Subcutaneous adipose tissue (tissue), 4 donors: Measurements from ENCODE around the gene MLKL. TPM values are rescaled to one million over a fixed set of nuclear protein-coding genes. Genes with fewer than 3 reads are reported as not detected.

Source experiments
- total RNA-seq, 4 donors: library from RNA; depleted of rRNA; stranded (reverse); fragments of >200 nt; gene quantifications; one replicate each; pipeline ENCODE4 v1.1.0, GENCODE V29; 2016
- TF ChIP-seq, protein P1 (sequence below): fragments of 450-650 bp; IDR thresholded peaks from one replicate; pipeline ENCODE4 v1.5.1; 2016; ENCODE audit warnings: low read depth, mild to moderate bottlenecking, control low read depth, antibody characterized with exemption, moderate library complexity

The MLKL gene
- total RNA-seq, 4 donors from 2014 or later = 19.0 to 46.0 (median 27.3) TPM

DNA sequence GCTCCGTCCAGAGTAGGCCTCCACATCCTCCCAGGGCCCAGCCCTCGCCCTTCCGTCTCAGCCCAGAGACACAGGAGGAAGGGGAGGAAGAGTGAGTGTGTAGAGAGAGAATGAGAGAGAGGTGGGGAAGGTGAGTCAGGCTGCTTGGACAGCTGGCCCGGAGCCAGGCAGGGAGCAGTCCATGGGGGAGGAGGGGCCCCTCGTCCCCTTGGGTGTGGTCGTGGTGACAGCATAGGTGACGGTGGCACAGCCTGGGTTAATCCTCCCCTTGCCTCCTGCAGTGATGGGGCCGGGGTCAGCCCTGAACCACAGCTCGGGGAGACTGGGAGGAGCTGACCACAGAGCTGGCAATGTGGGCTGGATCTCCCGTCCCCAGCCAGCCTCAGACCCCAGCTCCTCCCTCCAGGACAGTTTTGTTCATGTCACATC lies 37.5 kb upstream of the MLKL start:
- TF ChIP-seq, protein P1, sequence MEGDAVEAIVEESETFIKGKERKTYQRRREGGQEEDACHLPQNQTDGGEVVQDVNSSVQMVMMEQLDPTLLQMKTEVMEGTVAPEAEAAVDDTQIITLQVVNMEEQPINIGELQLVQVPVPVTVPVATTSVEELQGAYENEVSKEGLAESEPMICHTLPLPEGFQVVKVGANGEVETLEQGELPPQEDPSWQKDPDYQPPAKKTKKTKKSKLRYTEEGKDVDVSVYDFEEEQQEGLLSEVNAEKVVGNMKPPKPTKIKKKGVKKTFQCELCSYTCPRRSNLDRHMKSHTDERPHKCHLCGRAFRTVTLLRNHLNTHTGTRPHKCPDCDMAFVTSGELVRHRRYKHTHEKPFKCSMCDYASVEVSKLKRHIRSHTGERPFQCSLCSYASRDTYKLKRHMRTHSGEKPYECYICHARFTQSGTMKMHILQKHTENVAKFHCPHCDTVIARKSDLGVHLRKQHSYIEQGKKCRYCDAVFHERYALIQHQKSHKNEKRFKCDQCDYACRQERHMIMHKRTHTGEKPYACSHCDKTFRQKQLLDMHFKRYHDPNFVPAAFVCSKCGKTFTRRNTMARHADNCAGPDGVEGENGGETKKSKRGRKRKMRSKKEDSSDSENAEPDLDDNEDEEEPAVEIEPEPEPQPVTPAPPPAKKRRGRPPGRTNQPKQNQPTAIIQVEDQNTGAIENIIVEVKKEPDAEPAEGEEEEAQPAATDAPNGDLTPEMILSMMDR = no peak

DNA sequence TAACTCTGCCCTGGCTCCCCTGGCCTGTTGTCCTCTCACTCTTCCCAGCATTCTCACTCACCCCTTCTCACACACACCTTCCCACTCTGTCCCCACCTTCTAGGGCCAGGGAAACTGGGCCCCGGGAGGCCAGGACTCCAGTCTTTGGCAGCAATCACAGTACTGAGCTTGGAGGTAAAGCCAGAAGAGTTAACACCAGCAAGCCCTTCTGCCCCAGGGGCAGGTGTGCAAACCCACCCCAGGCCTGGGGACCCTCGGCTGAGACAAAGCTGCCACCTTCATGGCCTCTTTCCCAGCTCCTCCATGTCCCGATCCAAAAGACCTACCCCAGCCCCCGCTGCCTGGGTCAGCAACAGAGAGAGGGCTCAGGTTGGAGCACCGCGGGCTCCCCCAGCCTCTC lies 36.9 kb upstream of the MLKL start:
- TF ChIP-seq, protein P1 = no peak

DNA sequence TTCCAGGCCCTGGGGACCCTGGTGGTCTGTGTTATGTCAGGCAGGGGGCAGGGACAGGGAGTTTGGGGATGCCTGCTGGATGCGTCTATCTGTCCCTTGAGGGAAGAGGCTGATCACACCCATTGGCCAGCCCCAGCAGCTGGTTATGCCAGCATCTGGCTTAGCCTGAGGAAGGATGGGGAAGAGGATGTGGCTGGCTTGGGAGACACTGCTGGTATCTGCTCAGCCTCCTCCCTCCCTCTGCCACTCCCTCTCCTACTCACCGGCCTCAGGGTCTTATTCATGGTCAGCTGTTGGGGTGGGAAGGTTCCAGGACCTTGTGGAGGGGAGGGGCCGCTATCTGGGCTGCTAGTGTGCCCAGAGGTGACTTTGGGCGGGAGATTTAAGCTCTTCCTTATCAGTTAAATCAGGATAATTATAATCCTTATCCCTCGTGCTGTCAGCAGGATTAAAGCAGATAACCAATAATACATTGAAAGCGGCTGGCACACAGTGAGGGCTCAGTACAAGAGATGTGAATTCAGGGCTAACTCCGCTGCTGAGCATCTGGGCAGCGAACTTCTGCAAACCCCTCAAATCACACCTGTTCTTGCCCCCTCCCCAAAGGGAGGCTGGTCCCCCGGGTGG lies 36.0 kb upstream of the MLKL start:
- TF ChIP-seq, protein P1 = no peak

DNA sequence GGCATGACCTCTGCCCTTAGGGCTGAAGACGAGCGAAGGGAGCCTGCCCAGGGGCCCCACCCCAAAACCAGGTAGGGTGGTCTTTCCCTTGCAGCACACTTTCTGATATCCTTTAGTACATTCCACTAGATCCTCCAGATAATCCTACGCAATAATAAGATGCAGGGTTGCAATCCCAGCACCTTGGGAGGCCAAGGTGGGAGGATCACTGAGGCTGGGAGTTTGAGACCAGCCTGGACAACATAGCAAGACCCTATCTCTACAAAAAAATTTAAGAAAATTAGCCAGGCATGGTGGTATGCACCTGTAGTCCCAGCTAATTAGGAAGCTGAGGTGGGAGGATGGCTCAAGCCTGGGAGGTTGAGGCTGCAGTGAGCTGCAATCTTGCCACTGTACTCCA lies 34.9 kb upstream of the MLKL start:
- TF ChIP-seq, protein P1 = no peak

DNA sequence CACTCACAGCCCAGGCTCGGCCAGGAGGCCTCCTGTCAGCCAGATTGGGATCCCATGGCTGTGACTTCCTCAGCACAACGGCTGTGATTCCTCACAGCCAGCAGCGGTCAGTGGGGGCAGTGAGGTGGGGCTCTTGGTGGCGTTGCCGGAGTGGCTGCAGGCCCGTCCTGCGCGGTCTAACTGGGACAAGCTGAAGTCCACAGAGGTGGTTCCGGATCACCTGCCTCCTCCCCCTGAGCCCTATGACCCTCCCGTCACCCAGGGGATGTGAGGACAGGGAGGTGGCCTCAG lies 34.4 kb upstream of the MLKL start:
- TF ChIP-seq, protein P1 = no peak

DNA sequence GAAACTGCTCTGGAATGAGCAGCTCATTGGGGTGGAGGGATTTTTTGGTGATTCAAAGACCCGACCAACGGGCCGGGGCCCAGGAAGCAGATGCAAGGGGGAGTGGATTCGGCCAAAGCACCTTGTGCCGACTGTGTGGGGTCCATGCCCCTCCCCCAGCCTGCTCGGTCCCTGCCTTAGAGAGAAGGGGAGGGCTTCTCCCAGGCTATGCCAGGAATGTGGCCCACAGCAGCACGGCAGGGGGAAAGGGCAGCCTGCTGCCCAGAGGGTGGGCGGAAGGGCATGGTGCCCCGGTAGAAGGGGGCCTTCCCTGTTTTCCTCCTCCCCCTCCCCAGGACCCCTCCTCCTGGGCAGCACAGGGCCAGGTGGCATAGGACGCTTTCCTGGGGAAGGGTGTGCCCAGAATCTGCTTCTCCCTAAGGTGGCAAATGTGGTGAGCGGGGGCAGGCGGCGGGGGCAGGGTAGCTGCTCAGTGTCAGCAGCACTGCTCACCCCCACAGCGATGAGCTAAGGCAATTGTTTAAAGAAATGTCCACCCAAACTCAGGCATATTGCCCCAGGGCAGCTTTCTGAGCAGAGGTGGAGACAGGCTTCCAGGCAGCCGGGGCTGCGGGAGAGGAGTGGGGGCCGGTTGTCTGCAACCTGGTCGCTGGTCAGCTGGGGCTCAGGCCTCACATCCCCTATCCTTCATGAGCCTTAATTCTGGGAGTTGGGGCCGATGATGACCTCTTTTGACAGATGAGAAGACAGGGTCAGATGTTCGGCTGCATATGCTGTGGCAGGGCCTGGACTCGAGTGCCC lies 33.9 kb upstream of the MLKL start:
- TF ChIP-seq, protein P1 = no peak

DNA sequence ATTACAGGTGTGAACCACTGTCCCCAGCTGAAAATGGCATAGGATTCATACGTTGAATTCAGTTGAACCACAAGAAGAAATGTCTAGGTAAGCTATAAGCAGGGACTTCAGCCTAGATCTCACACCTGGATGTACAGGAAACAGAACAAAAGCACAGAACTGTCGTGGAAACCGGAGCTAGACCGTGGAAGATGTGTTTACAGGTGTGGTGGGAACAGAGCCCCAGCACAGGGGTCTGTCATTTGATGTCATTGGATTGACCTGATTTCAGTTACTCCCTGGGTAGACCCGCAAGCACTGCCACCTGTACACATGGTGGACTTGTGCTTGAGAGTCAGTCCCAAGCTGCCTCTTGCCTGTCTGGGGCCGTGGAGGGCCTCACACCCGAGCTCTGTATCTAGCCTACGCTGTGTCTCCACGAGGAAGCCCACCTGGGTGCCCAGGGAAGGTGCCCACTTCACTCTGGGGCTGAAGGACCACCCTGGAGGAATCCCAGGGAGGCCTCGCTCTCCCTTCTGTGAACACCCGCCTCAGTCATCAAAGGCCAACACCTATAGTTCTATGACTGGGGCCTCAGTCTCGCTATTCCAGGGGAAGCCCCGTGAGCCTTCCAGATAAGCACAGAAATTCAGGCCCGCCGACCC lies 32.2 kb upstream of the MLKL start:
- TF ChIP-seq, protein P1 = no peak
